ENCODE measurements around the gene ADCY10. TPM values are rescaled to one million over a fixed set of nuclear protein-coding genes. Genes with fewer than 3 reads are reported as not detected.

ADCY10 gene
- total RNA-seq, 1 experiment from 2014 or later, result 0.20 TPM

- Histone ChIP-seq H3K9ac (ENCODE audit: extremely low read depth, insufficient read length, low read length) (no peak overlapping the region), H2BK12ac (ENCODE audit: insufficient read length, low read depth, low read length) (no peak overlapping the region), H2AK5ac (ENCODE audit: insufficient read length, low read length) (no peak overlapping the region), H2BK20ac (ENCODE audit: low read depth, low read length, poor library complexity, severe bottlenecking) (no peak overlapping the region), H2BK15ac (ENCODE audit: low read depth, low read length) (no peak overlapping the region), H3K4ac (ENCODE audit: low read depth, low read length) (no peak overlapping the region), H2BK120ac (ENCODE audit: low read depth, low read length, poor library complexity, severe bottlenecking) (no peak overlapping the region), H3K23ac (ENCODE audit: insufficient read length, low read depth, low read length) (no peak overlapping the region), H4K20me1 (ENCODE audit: control insufficient read depth, insufficient read depth, insufficient read length) (no peaks in the 10 kb centered on the region), H4K91ac (ENCODE audit: insufficient read length, low read depth, low read length) (no peak overlapping the region), H4K8ac (replicated peaks; ENCODE audit: insufficient read length, low read depth, low read length) (no peak overlapping the region), H3K27ac (ENCODE audit: insufficient read length, low read depth, low read length) (no peak overlapping the region), H2AFZ (ENCODE audit: low read length) (no peak overlapping the region), H3K79me2 (ENCODE audit: insufficient read depth, low read length) (peaks cover 5% of the 10 kb centered on the region; the same call in 1 of the 2 replicates), H3K9me3 (ENCODE audit: control insufficient read depth, low read depth, low read length) (no peaks in the 10 kb centered on the region), H3K27me3 (ENCODE audit: insufficient read depth, low read length) (no peaks in the 10 kb centered on the region), H3K4me1 (ENCODE audit: insufficient read depth, low read length) (peaks cover 5% of the 10 kb centered on the region; the same call in 1 of the 2 replicates), H3K23me2 (ENCODE audit: insufficient read length, low read depth, low read length, poor library complexity, severe bottlenecking) (no peaks in the 10 kb centered on the region), H3K56ac (ENCODE audit: insufficient read length, low read depth, low read length) (no peak overlapping the region), H4K5ac (ENCODE audit: insufficient read length, low read depth, low read length) (no peak overlapping the region), H3K4me2 (ENCODE audit: insufficient read depth, insufficient read length, low read length) (no peak overlapping the region), H3T11ph (ENCODE audit: low read length) (no peak overlapping the region), H3K18ac (ENCODE audit: insufficient read length, low read depth, low read length) (no peak overlapping the region), H2BK5ac (ENCODE audit: insufficient read length, low read length) (no peak overlapping the region), H3K14ac (ENCODE audit: insufficient read depth, low read length) (no peak overlapping the region), H3K79me1 (ENCODE audit: insufficient read depth, low read depth, low read length, poor library complexity, severe bottlenecking) (peaks cover 2% of the 10 kb centered on the region)
- Mint-ChIP-seq H3K9me3 (no peaks in the 10 kb centered on the region), H3K4me1 (peaks cover 15 to 20% of the 10 kb centered on the region in 2 experiments), H3K4me3 (no peak overlapping the region; a peak in 1 of 5 replicates), H3K36me3 (ENCODE audit: insufficient read depth in 1 of 3, low read depth in 3 of 3) (peaks cover 3 to 12% (median 10%) of the 10 kb centered on the region in 3 experiments; a peak in 5 of 7 replicates), H3K27ac (peak overlapping the region in 1 of 3 experiments; percentile 0; a peak in 1 of 7 replicates), H3K27me3 (ENCODE audit: low read depth) (peaks cover 6% of the 10 kb centered on the region)
- no peak for DNase-seq
- WGBS (ENCODE audit: extremely low coverage, insufficient read length, low lambda C conversion rate), result no CpG with 5 or more reads among the region's 8 CpGs
- TF ChIP-seq CTCF (conservative IDR thresholded peaks at IDR 0.05), result no peak
These were observed 151.7 kb downstream of the ADCY10 start for GRCh38 chr1:167762061-167762746.

Measured in H9 (cell line).